IMR-90 (cell line): ENCODE results near the gene MORN5. TPM values are rescaled to one million over a fixed set of nuclear protein-coding genes. Genes with fewer than 3 reads are reported as not detected.

ENCODE experiments used
- ATAC-seq: fragments of 200-7000 bp; cut with Tn5 transposase; 2 replicates; pipeline ENCODE4 v1.9.1; 2020; ENCODE audit warnings: low read depth, mild to moderate bottlenecking, moderate library complexity
- BruUV-seq: library from RNA; stranded (reverse); fragments of 400-500 nt; replicated peaks from 2 replicates; lab custom pipeline; 2021; lab: Mats Ljungman, UMichigan
- CTCF ChIA-PET: fragments of 300-600 bp; formaldehyde crosslinking; extraction: SDS; loops from one replicate; lab custom pipeline; 2021; ENCODE audit warnings: antibody characterized with exemption; lab: Yijun Ruan, JAX
- POLR2A ChIA-PET: fragments of 300-600 bp; sonication (Branson Sonifier 250); formaldehyde crosslinking; loops from one replicate; lab custom pipeline; 2022; ENCODE audit warnings: antibody characterized with exemption; ENCODE audit not compliant: unreplicated experiment; lab: Charles Lee
- DNase-seq: peaks from one replicate; pipeline ENCODE4 v3.0.0; 2013
- H2AFZ ChIP-seq: replicated peaks from 2 replicates; pipeline ENCODE3; 2013; ENCODE audit warnings: low read length, mild to moderate bottlenecking; ENCODE audit not compliant: poor library complexity
- H2AK5ac ChIP-seq: 2 replicates; pipeline ENCODE4 v1.6.1; 2013; ENCODE audit warnings: low read depth, low read length, inconsistent platforms
- H2AK9ac ChIP-seq: replicated peaks from 2 replicates; pipeline ENCODE3; 2013; ENCODE audit warnings: mild to moderate bottlenecking, low read depth, low read length, moderate library complexity; ENCODE audit not compliant: poor library complexity
- H2BK120ac ChIP-seq: 2 replicates; pipeline ENCODE4 v1.6.1; 2013; ENCODE audit warnings: low read depth, low read length, inconsistent platforms
- H2BK15ac ChIP-seq: 3 replicates; pipeline ENCODE4 v1.6.1; 2013; ENCODE audit warnings: low read depth, low read length, inconsistent platforms
- H2BK20ac ChIP-seq: 2 replicates; pipeline ENCODE4 v1.6.1; 2013; ENCODE audit warnings: low read depth, mild to moderate bottlenecking, inconsistent platforms, low read length, moderate library complexity
- H2BK5ac ChIP-seq: 2 replicates; pipeline ENCODE4 v1.6.1; 2013; ENCODE audit warnings: mild to moderate bottlenecking, low read depth, low read length, inconsistent platforms; ENCODE audit not compliant: poor library complexity, severe bottlenecking
- H3K14ac ChIP-seq: replicated peaks from 2 replicates; pipeline ENCODE4 v1.6.1; 2013; ENCODE audit warnings: low read depth, low read length, inconsistent platforms
- H3K18ac ChIP-seq: 2 replicates; pipeline ENCODE4 v1.6.1; 2013; ENCODE audit warnings: low read depth, low read length, control low read depth
- H3K23ac ChIP-seq: 2 replicates; pipeline ENCODE4 v1.6.1; 2013; ENCODE audit warnings: low read depth, low read length, inconsistent platforms
- H3K27ac ChIP-seq: 2 replicates; pipeline ENCODE4 v1.5.1; 2013; ENCODE audit warnings: mild to moderate bottlenecking, control low read depth, low read length; ENCODE audit not compliant: insufficient read depth
- H3K27me3 ChIP-seq: 2 replicates; pipeline ENCODE4 v1.6.1; 2013; ENCODE audit warnings: low read length; ENCODE audit not compliant: control insufficient read depth, insufficient read depth
- H3K36me3 ChIP-seq: 2 replicates; pipeline ENCODE4 v1.6.1; 2013; ENCODE audit warnings: low read length, mixed read lengths; ENCODE audit not compliant: control insufficient read depth, insufficient read depth
- H3K4ac ChIP-seq: 2 replicates; pipeline ENCODE4 v1.6.1; 2013; ENCODE audit warnings: low read depth, low read length, inconsistent platforms
- H3K4me1 ChIP-seq: 2 replicates; pipeline ENCODE4 v1.6.1; 2013; ENCODE audit warnings: low read length, mixed read lengths; ENCODE audit not compliant: control insufficient read depth, insufficient read depth
- H3K4me2 ChIP-seq: 2 replicates; pipeline ENCODE4 v1.6.1; 2013; ENCODE audit warnings: low read depth, mild to moderate bottlenecking, control low read depth, low read length, moderate library complexity
- H3K4me3 ChIP-seq: 2 replicates; pipeline ENCODE4 v1.5.1; 2013; ENCODE audit warnings: low read depth, mild to moderate bottlenecking, control low read depth, low read length, moderate library complexity; ENCODE audit not compliant: insufficient read depth
- H3K56ac ChIP-seq: 2 replicates; pipeline ENCODE4 v1.6.1; 2013; ENCODE audit warnings: low read length, inconsistent platforms; ENCODE audit not compliant: insufficient read depth; ENCODE audit errors: extremely low read depth
- H3K79me1 ChIP-seq, 2 experiments: 2 replicates each; pipeline ENCODE4 v1.6.1; 2013; ENCODE audit warnings: low read length in 2 of 2, inconsistent platforms in 1 of 2, low read depth in 1 of 2
- H3K9ac ChIP-seq: 2 replicates; pipeline ENCODE4 v1.6.1; 2013; ENCODE audit warnings: low read depth, low read length, control low read depth
- H3K9me1 ChIP-seq: 2 replicates; pipeline ENCODE4 v1.6.1; 2013; ENCODE audit warnings: low read length, inconsistent platforms; ENCODE audit not compliant: insufficient read depth
- H3K9me3 ChIP-seq: 2 replicates; pipeline ENCODE4 v1.6.1; 2013; ENCODE audit warnings: low read length; ENCODE audit not compliant: control insufficient read depth, insufficient read depth
- H4K20me1 ChIP-seq: 2 replicates; pipeline ENCODE4 v1.6.1; 2013; ENCODE audit warnings: low read length, inconsistent platforms; ENCODE audit not compliant: insufficient read depth
- H4K5ac ChIP-seq: 2 replicates; pipeline ENCODE4 v1.6.1; 2013; ENCODE audit warnings: mild to moderate bottlenecking, low read depth, low read length, control low read depth
- H4K8ac ChIP-seq, 2 experiments: 2 replicates each; pipeline ENCODE4 v1.6.1; 2013; ENCODE audit warnings: low read depth in 2 of 2, low read length in 2 of 2, control low read depth in 1 of 2, inconsistent platforms in 1 of 2
- H4K91ac ChIP-seq: 2 replicates; pipeline ENCODE4 v1.6.1; 2013; ENCODE audit warnings: low read depth, low read length, inconsistent platforms; ENCODE audit not compliant: insufficient read depth
- BHLHE40 ChIP-seq: fragments of 150-350 bp; IDR thresholded peaks from 2 replicates; pipeline ENCODE4 v1.6.1; 2016; ENCODE audit warnings: mild to moderate bottlenecking, low read depth, low read length
- CEBPB ChIP-seq: IDR thresholded peaks from 2 replicates; pipeline ENCODE4 v1.6.1; 2012; ENCODE audit warnings: low read depth, low read length, improper control_type of control experiment
- CHD1 ChIP-seq: IDR thresholded peaks from 2 replicates; pipeline ENCODE4 v1.6.1; 2012; ENCODE audit warnings: low read depth, low read length, improper control_type of control experiment
- ELK1 ChIP-seq: fragments of 150-350 bp; IDR thresholded peaks from 2 replicates; pipeline ENCODE4 v1.6.1; 2016; ENCODE audit warnings: low read depth, mild to moderate bottlenecking, low read length, moderate library complexity, borderline replicate concordance
- FOS ChIP-seq: fragments of 150-350 bp; IDR thresholded peaks from 2 replicates; pipeline ENCODE4 v1.6.1; 2016; ENCODE audit warnings: low read depth, low read length
- MAFK ChIP-seq: IDR thresholded peaks from 2 replicates; pipeline ENCODE4 v1.6.1; 2012; ENCODE audit warnings: low read depth, low read length, improper control_type of control experiment
- MAZ ChIP-seq: IDR thresholded peaks from 2 replicates; pipeline ENCODE4 v1.6.1; 2012; ENCODE audit warnings: low read depth, mild to moderate bottlenecking, low read length, improper control_type of control experiment, moderate library complexity, borderline replicate concordance
- MXI1 ChIP-seq: IDR thresholded peaks from 2 replicates; pipeline ENCODE4 v1.6.1; 2012; ENCODE audit warnings: low read depth, mild to moderate bottlenecking, low read length, moderate library complexity, borderline replicate concordance
- NFE2L2 ChIP-seq: fragments of 150-350 bp; IDR thresholded peaks from 2 replicates; pipeline ENCODE4 v1.6.1; 2016; ENCODE audit warnings: low read depth, mild to moderate bottlenecking, low read length
- POLR2A ChIP-seq: IDR thresholded peaks from 2 replicates; pipeline ENCODE4 v1.6.1; 2012; ENCODE audit warnings: mild to moderate bottlenecking, low read depth, low read length
- RAD21 ChIP-seq: IDR thresholded peaks from 2 replicates; pipeline ENCODE4 v1.6.1; 2012; ENCODE audit warnings: low read length, improper control_type of control experiment
- RCOR1 ChIP-seq: IDR thresholded peaks from 2 replicates; pipeline ENCODE4 v1.6.1; 2012; ENCODE audit warnings: mild to moderate bottlenecking, low read length, improper control_type of control experiment; ENCODE audit not compliant: insufficient replicate concordance
- RFX5 ChIP-seq: IDR thresholded peaks from 2 replicates; pipeline ENCODE4 v1.8.0; 2012; ENCODE audit warnings: low read depth, mild to moderate bottlenecking, low read length, moderate library complexity
- SMC3 ChIP-seq: fragments of 150-350 bp; IDR thresholded peaks from 2 replicates; pipeline ENCODE4 v1.6.1; 2016; ENCODE audit warnings: low read depth, mild to moderate bottlenecking, antibody characterized with exemption, low read length, moderate library complexity
- WGBS, 2 experiments: methylation state at CpG; one replicate each; pipeline versions ENCODE4 v1.1.5 to v1.1.7; 2013; ENCODE audit warnings: missing lambda C conversion rate in 2 of 2; ENCODE audit not compliant: insufficient read length in 1 of 2; ENCODE audit errors: extremely low coverage in 2 of 2; 5-methylcytosine and 5-hydroxymethylcytosine counted together
- dilution Hi-C: fragments of 300-500 bp; cut with HindIII; formaldehyde crosslinking; loops from one replicate; pipeline ENCODE4 v1.14.3; 2018; ENCODE audit warnings: low sequenced_read_pairs; ENCODE audit not compliant: unreplicated experiment
- in situ Hi-C: fragments of 300-500 bp; cut with MboI; formaldehyde crosslinking; loops from 3 replicates; pipeline ENCODE4 v1.14.3; 2019; ENCODE audit warnings: low sequenced_read_pairs, inconsistent platforms, mixed read lengths
- intact Hi-C: fragments of 100-400 bp; cut with micrococcal nuclease; formaldehyde crosslinking; loops from 2 replicates; pipeline ENCODE4 v1.10.0; 2022
- polyA plus RNA-seq, 3 experiments: library from polyadenylated mRNA; depleted of rRNA; stranded (reverse); fragments of >200 nt; gene quantifications; 2 replicates each; pipeline ENCODE4 v1.2.3, GENCODE V29; 2012; ENCODE audit warnings: low replicate concordance in 1 of 3
- total RNA-seq: library from RNA; depleted of rRNA; stranded (reverse); fragments of >200 nt; gene quantifications from 2 replicates; pipeline ENCODE4 v1.2.3, GENCODE V29; 2012
- TF ChIP-seq, protein P1 (sequence below): fragments of 150-350 bp; IDR thresholded peaks from 2 replicates; pipeline ENCODE4 v1.6.1; 2017; ENCODE audit warnings: mild to moderate bottlenecking, antibody characterized with exemption, low read length, low read depth
- TF ChIP-seq, protein P2 (sequence below): conservative IDR thresholded peaks from 2 replicates; pipeline ENCODE4 v1.5.1; 2012; ENCODE audit warnings: mild to moderate bottlenecking, low read depth, low read length, improper control_type of control experiment

The MORN5 gene
- total and polyA plus RNA-seq, 2 of the 4 experiments (the other 2 are of a cell fraction) = not detected

GRCh38 chr9:122216138-122216797 lies 56.6 kb downstream of the MORN5 start:
- ATAC-seq = no peak
- H3K9me3 ChIP-seq = peaks cover 14% of the 10 kb centered on the region
- peaks cover 18% of the 10 kb centered on the region for H4K20me1 ChIP-seq
- peaks cover 6% of the 10 kb centered on the region; the same call in 1 of the 2 replicates for H3K4me1 ChIP-seq
- TF ChIP-seq, protein P1, sequence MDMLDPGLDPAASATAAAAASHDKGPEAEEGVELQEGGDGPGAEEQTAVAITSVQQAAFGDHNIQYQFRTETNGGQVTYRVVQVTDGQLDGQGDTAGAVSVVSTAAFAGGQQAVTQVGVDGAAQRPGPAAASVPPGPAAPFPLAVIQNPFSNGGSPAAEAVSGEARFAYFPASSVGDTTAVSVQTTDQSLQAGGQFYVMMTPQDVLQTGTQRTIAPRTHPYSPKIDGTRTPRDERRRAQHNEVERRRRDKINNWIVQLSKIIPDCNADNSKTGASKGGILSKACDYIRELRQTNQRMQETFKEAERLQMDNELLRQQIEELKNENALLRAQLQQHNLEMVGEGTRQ = no peak
- TF ChIP-seq, protein P2, sequence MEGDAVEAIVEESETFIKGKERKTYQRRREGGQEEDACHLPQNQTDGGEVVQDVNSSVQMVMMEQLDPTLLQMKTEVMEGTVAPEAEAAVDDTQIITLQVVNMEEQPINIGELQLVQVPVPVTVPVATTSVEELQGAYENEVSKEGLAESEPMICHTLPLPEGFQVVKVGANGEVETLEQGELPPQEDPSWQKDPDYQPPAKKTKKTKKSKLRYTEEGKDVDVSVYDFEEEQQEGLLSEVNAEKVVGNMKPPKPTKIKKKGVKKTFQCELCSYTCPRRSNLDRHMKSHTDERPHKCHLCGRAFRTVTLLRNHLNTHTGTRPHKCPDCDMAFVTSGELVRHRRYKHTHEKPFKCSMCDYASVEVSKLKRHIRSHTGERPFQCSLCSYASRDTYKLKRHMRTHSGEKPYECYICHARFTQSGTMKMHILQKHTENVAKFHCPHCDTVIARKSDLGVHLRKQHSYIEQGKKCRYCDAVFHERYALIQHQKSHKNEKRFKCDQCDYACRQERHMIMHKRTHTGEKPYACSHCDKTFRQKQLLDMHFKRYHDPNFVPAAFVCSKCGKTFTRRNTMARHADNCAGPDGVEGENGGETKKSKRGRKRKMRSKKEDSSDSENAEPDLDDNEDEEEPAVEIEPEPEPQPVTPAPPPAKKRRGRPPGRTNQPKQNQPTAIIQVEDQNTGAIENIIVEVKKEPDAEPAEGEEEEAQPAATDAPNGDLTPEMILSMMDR = no peak
- TF ChIP-seq CEBPB (no peak), POLR2A (no peak), CHD1 (no peak), SMC3 (no peak), RAD21 (no peak), MAZ (no peak), RCOR1 (no peak), MXI1 (no peak), ELK1 (no peak), MAFK (no peak), NFE2L2 (no peak), RFX5 (no peak), FOS (no peak), BHLHE40 (no peak)
- ChIA-PET POLR2A (no interaction called here), CTCF (no interaction called here)
- H3K9me1 ChIP-seq = no peaks in the 10 kb centered on the region
- no peaks in the 10 kb centered on the region for H3K79me1 ChIP-seq
- H4K8ac ChIP-seq = no peak overlapping the region
- H2AK5ac ChIP-seq = no peak overlapping the region
- DNase-seq = no peak
- intact Hi-C loops (no loop called here), dilution Hi-C loops (no loop called here), in situ Hi-C loops (no loop called here)
- no peak overlapping the region for H3K56ac ChIP-seq
- H3K14ac ChIP-seq = no peak overlapping the region
- H3K9ac ChIP-seq = no peak overlapping the region
- no peak overlapping the region for H2AFZ ChIP-seq
- H3K27me3 ChIP-seq = peaks cover 93% of the 10 kb centered on the region
- H4K5ac ChIP-seq = no peak overlapping the region
- H3K4ac ChIP-seq = no peak overlapping the region
- no TSS peak for BruUV-seq
- H3K4me3 ChIP-seq = no peak overlapping the region
- WGBS, 2 experiments = no CpG with 5 or more reads among the region's 4 CpGs
- H2BK15ac ChIP-seq = no peak overlapping the region
- H2BK120ac ChIP-seq = no peak overlapping the region
- H3K27ac ChIP-seq = no peak overlapping the region
- no peaks in the 10 kb centered on the region for H3K36me3 ChIP-seq
- no peak overlapping the region for H2BK5ac ChIP-seq
- H2BK20ac ChIP-seq = no peak overlapping the region
- H3K23ac ChIP-seq = no peak overlapping the region
- H2AK9ac ChIP-seq = no peak overlapping the region
- no peak overlapping the region for H4K91ac ChIP-seq
- H3K4me2 ChIP-seq = no peak overlapping the region
- H3K18ac ChIP-seq = no peak overlapping the region
